Heart left ventricle (tissue), 13 donors: Measurements from ENCODE around the gene ASCC1.

Source experiments
- POLR2A ChIP-seq, 2 donors: fragments of 450-650 bp; IDR thresholded peaks; one replicate each; pipeline ENCODE4 v1.6.1; 2017; ENCODE audit warnings: antibody characterized with exemption in 2 of 2, mild to moderate bottlenecking in 2 of 2, moderate library complexity in 2 of 2
- TF ChIP-seq, protein P1 (sequence below), 12 donors: fragments of 200-600 bp; sonication (generic) in 4 of 12; IDR thresholded peaks; one replicate each; pipeline versions ENCODE4 v1.5.0 to v1.8.0; 2018 to 2022; ENCODE audit warnings: antibody characterized with exemption in 12 of 12, mild to moderate bottlenecking in 5 of 12
- donor health status: ischemic (EF 13 %, LVEDD 7.1; RV severe dilation, severe dysfunction).
- donor health status: DM: no; HTN: yes; CAD: no.
- donor health status: DM: no; HTN: no; CAD: no.
- donor health status: ischemic (EF 25% LVEDD 6.9; RV normal size, moderate dysfunction).
- donor health status: ischemic (EF 25% LVEDD 5.7; RV mildly dilated, moderate dysfunction).
- donor health status: ischemic (EF 35%, LVEDD 5.7; RV mildly dilated, moderate dysfunction).
- donor health status: nonischemic (EF 11% LVEDD 7.7; RV severe dilation, severe dysfunction).
- donor health status: DM: yes; HTN: yes; CAD: no.
- donor health status: PGD.
- donor health status: ischemic (EF 29% LVEDD 5.4; RV normal size, mild dysfunction).
- donor health status: nonischemic (EF 23%, LVEDD 6.1; RV moderate dilation, normal function).

DNA sequence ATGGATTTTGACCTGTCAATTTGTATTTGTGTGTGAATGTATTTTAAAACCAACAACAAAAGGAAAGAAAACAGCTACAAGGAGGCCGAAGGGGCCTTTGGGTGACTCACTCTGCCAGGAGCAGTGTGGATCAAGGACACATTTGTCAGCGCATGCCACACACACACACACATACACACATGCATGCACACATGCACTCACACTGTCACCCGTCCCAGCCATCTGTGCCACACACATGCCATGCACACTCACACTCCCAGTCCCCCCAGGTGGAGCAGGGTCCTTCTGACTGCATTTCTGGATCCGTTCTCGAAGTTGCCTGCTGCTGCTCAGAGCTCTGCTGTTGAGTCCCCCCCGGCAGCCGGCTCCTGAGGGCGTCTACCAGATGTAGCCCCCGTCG lies 153.7 kb downstream of the ASCC1 start:
- TF ChIP-seq POLR2A (IDR thresholded peaks at IDR 0.05), result no peak
- TF ChIP-seq, protein P1, sequence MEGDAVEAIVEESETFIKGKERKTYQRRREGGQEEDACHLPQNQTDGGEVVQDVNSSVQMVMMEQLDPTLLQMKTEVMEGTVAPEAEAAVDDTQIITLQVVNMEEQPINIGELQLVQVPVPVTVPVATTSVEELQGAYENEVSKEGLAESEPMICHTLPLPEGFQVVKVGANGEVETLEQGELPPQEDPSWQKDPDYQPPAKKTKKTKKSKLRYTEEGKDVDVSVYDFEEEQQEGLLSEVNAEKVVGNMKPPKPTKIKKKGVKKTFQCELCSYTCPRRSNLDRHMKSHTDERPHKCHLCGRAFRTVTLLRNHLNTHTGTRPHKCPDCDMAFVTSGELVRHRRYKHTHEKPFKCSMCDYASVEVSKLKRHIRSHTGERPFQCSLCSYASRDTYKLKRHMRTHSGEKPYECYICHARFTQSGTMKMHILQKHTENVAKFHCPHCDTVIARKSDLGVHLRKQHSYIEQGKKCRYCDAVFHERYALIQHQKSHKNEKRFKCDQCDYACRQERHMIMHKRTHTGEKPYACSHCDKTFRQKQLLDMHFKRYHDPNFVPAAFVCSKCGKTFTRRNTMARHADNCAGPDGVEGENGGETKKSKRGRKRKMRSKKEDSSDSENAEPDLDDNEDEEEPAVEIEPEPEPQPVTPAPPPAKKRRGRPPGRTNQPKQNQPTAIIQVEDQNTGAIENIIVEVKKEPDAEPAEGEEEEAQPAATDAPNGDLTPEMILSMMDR (IDR thresholded peaks at IDR 0.05), result no peak
